OCI-LY1 (cell line): ENCODE results near the gene PRR5.
"Not testable (repeated sequence)": the region's sequence is repeated elsewhere in the genome, so short reads cannot be mapped to it uniquely, and the experiment has no call there.

Source experiments
- H2AFZ ChIP-seq: fragments of 200-600 bp; sonication (generic), shearing (Covaris generic); 2 replicates; pipeline ENCODE4 v1.6.0; 2014; ENCODE audit warnings: antibody characterized with exemption, mild to moderate bottlenecking, low read length
- H3F3A ChIP-seq: fragments of 200-600 bp; sonication (generic), shearing (Covaris generic); 2 replicates; pipeline ENCODE4 v1.6.0; 2014; ENCODE audit warnings: mild to moderate bottlenecking, antibody characterized with exemption, low read length, moderate library complexity; ENCODE audit not compliant: insufficient read depth
- H3K27ac ChIP-seq: fragments of 200-600 bp; sonication (generic); 2 replicates; pipeline ENCODE4 v1.5.1; 2014; ENCODE audit warnings: low read length, mixed run types, mild to moderate bottlenecking, low read depth; ENCODE audit not compliant: poor library complexity, severe bottlenecking
- H3K27me3 ChIP-seq: fragments of 200-600 bp; sonication (generic); 2 replicates; pipeline ENCODE4 v1.6.0; 2014; ENCODE audit warnings: antibody characterized with exemption, mild to moderate bottlenecking, low read length, moderate library complexity; ENCODE audit not compliant: insufficient read depth
- H3K36me3 ChIP-seq: fragments of 200-600 bp; sonication (generic); 2 replicates; pipeline ENCODE4 v1.6.1; 2014; ENCODE audit warnings: mild to moderate bottlenecking, antibody characterized with exemption, low read length, moderate library complexity, mixed read lengths; ENCODE audit not compliant: insufficient read depth
- H3K4me1 ChIP-seq: fragments of 200-600 bp; sonication (generic); 2 replicates; pipeline ENCODE4 v1.5.1; 2014; ENCODE audit warnings: mild to moderate bottlenecking, low read length, moderate library complexity; ENCODE audit not compliant: insufficient read depth, severe bottlenecking
- H3K4me2 ChIP-seq: fragments of 200-600 bp; sonication (generic), shearing (Covaris generic); 2 replicates; pipeline ENCODE4 v1.6.1; 2014; ENCODE audit warnings: low read length
- H3K4me3 ChIP-seq: fragments of 200-600 bp; sonication (generic); 2 replicates; pipeline ENCODE4 v1.5.1; 2014; ENCODE audit warnings: low read length, low read depth, mild to moderate bottlenecking, mixed read lengths; ENCODE audit not compliant: poor library complexity, severe bottlenecking
- H3K79me2 ChIP-seq: fragments of 200-600 bp; shearing (Covaris generic); 2 replicates; pipeline ENCODE4 v1.6.1; 2016; ENCODE audit warnings: mixed run types, low read length, mixed read lengths; ENCODE audit not compliant: insufficient read depth
- H3K9ac ChIP-seq: fragments of 200-600 bp; sonication (generic), shearing (Covaris generic); 2 replicates; pipeline ENCODE4 v1.6.1; 2014; ENCODE audit warnings: mild to moderate bottlenecking, low read length, mixed read lengths
- H3K9me2 ChIP-seq: fragments of 200-600 bp; sonication (generic), shearing (Covaris generic); 2 replicates; pipeline ENCODE4 v1.6.1; 2014; ENCODE audit warnings: low read depth, mild to moderate bottlenecking, low read length, mixed read lengths
- H3K9me3 ChIP-seq: fragments of 200-600 bp; shearing (Covaris generic); 2 replicates; pipeline ENCODE4 v1.6.1; 2014; ENCODE audit warnings: low read length, mixed read lengths
- H4K20me1 ChIP-seq: fragments of 200-600 bp; sonication (generic), shearing (Covaris generic); 2 replicates; pipeline ENCODE4 v1.6.0; 2016; ENCODE audit warnings: mild to moderate bottlenecking, low read length; ENCODE audit not compliant: insufficient read depth
- EZH2 ChIP-seq: fragments of 200-600 bp; sonication (generic), shearing (Covaris generic); IDR thresholded peaks from 2 replicates; pipeline ENCODE4 v1.8.0; 2017; ENCODE audit warnings: borderline replicate concordance, mixed run types, mild to moderate bottlenecking, antibody characterized with exemption, low read length, moderate library complexity, mixed read lengths
- TF ChIP-seq, protein P1 (sequence below): fragments of 200-600 bp; sonication (generic), shearing (Covaris generic); IDR thresholded peaks from 2 replicates; pipeline ENCODE4 v1.5.1; 2017; ENCODE audit warnings: mild to moderate bottlenecking, antibody characterized with exemption, low read length, moderate library complexity, mixed read lengths

PRR5 gene, protein sequence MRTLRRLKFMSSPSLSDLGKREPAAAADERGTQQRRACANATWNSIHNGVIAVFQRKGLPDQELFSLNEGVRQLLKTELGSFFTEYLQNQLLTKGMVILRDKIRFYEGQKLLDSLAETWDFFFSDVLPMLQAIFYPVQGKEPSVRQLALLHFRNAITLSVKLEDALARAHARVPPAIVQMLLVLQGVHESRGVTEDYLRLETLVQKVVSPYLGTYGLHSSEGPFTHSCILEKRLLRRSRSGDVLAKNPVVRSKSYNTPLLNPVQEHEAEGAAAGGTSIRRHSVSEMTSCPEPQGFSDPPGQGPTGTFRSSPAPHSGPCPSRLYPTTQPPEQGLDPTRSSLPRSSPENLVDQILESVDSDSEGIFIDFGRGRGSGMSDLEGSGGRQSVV

DNA sequence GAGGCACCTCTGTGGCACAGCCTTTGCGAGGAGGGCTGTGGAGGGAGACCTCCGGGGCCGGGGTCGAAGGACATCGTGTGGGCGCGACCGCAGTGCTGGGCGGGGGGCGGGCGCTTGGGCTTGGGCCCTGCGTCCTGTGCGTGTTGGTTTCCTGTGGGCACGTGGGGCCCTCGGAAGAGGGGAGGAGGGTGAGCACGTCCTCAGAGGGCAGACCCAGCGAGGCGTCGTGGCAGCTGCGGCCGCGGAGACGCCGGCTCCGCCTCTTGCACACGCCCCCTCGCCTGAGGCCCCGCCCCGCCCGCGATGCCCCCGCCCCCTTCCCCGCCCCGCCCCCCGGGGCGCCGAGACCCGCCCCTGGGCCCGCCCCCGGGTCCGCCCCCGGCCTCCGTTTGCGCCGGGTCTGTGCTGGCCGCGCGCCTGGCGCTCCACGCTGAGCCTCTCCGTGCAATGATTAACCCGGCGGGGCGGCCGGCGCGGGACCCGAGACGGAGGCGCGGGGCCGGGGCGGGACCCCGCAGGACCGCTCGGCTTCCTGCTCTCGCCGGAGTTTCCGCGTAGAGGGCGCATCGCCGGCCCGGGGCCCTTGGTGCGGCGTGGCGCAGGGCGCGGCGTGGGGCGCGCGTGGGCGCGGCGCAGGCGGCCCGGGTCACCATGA is at the start of gene PRR5:
TSS of gene PRR5 (plus strand) at position 381 of the 655 bp plus-strand sequence. CDS start at position 652, 271 bp downstream.
- no peak for TF ChIP-seq EZH2
- TF ChIP-seq, protein P1, sequence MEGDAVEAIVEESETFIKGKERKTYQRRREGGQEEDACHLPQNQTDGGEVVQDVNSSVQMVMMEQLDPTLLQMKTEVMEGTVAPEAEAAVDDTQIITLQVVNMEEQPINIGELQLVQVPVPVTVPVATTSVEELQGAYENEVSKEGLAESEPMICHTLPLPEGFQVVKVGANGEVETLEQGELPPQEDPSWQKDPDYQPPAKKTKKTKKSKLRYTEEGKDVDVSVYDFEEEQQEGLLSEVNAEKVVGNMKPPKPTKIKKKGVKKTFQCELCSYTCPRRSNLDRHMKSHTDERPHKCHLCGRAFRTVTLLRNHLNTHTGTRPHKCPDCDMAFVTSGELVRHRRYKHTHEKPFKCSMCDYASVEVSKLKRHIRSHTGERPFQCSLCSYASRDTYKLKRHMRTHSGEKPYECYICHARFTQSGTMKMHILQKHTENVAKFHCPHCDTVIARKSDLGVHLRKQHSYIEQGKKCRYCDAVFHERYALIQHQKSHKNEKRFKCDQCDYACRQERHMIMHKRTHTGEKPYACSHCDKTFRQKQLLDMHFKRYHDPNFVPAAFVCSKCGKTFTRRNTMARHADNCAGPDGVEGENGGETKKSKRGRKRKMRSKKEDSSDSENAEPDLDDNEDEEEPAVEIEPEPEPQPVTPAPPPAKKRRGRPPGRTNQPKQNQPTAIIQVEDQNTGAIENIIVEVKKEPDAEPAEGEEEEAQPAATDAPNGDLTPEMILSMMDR, result no peak
- no peaks in the 10 kb centered on the region for H3K79me2 ChIP-seq
- H3K27ac ChIP-seq, result no peak within 1 kb of the TSS

DNA sequence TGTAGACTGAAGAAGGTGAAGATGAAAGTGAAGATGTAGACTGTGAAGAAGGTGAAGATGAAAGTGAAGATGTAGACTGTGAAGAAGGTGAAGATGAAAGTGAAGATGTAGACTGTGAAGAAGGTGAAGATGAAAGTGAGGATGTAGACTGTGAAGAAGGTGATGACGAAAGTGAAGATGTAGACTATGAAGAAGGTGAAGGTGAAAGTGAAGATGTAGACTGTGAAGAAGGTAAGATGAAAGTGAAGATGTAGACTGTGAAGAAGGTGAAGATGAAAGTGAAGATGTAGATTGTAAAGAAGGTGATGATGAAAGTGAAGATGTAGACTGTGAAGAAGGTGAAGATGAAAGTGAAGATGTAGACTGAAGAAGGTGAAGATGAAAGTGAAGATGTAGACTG is 49.1 kb upstream of the PRR5 start:
- H3K9me2 ChIP-seq, H3K79me2 ChIP-seq, H3F3A ChIP-seq, H3K4me1 ChIP-seq, H2AFZ ChIP-seq, H3K27me3 ChIP-seq, H3K4me2 ChIP-seq, H3K9ac ChIP-seq, H3K27ac ChIP-seq, H4K20me1 ChIP-seq, H3K36me3 ChIP-seq, H3K9me3 ChIP-seq, H3K4me3 ChIP-seq: not testable (repeated sequence)

More for the DNA sequence above, at the start of gene PRR5:
- no peaks in the 10 kb centered on the region for H3K9me3 ChIP-seq
- H3K4me1 ChIP-seq, result no peaks in the 10 kb centered on the region
- H4K20me1 ChIP-seq, result no peaks in the 10 kb centered on the region
- no peaks in the 10 kb centered on the region; the same call in 1 of the 2 replicates for H3K27me3 ChIP-seq
- H3K4me3 ChIP-seq, result no peak within 1 kb of the TSS
- no peaks in the 10 kb centered on the region for H3K9me2 ChIP-seq
- H3K36me3 ChIP-seq, result no peaks in the 10 kb centered on the region
- H3K4me2 ChIP-seq, result no peak within 1 kb of the TSS
- no peaks in the 10 kb centered on the region for H3F3A ChIP-seq
- no peak within 1 kb of the TSS for H2AFZ ChIP-seq
- no peak within 1 kb of the TSS for H3K9ac ChIP-seq

DNA sequence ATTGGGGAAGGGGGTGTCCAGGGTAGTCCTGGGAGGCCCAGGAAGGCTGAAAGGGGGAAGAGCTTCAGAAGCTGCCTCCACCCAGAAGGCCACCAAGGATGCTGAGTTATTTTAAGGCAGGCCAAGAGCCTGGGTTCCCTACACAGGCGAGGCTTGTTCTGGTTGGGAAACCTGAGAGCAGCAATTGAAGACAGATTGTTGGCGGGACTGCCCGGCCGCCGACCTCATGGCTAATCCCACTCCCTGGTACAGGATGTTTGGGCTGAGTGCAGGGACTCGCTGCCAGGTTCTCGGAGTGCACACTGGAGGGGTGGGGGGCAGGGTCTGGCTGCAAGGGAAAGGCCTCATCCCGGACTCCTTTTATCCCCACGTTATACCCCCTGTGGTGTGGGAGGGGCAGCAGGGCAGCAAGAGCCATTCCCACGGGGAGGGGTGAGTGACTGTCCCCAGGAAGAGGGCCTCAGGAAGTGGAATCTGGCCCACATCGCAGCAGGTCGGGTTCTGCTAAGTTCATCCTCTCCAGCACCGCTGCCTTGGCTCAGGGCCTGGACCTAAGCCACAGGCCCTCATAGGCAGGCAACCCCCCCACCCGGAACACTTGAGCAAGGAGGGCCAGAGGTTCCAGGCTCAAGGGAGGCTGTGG is 43.6 kb upstream of the PRR5 start:
- Histone ChIP-seq H3K27ac (no peak overlapping the region), H3K4me2 (no peak overlapping the region), H2AFZ (no peak overlapping the region), H3K9ac (no peak overlapping the region), H4K20me1 (no peaks in the 10 kb centered on the region), H3K27me3 (0 out of 2 replicates have a peak, but pooled peaks cover 3% of the 10 kb centered on the region), H3K36me3 (no peaks in the 10 kb centered on the region), H3K9me3 (no peaks in the 10 kb centered on the region), H3K4me3 (no peak overlapping the region), H3K9me2 (no peaks in the 10 kb centered on the region), H3F3A (no peaks in the 10 kb centered on the region), H3K4me1 (no peaks in the 10 kb centered on the region), H3K79me2 (no peaks in the 10 kb centered on the region)
- TF ChIP-seq, protein P1, result no peak
- no peak for TF ChIP-seq EZH2
